SK-N-DZ (cell line): ENCODE results near the gene G6PC3.

ENCODE experiments used
- DNase-seq: peaks from one replicate; pipeline ENCODE4 v3.0.0-alpha.2; 2015; ENCODE audit warnings: low spot score
- small RNA-seq, 2 experiments: library from RNA; depleted of rRNA; stranded (forward); fragments of <200 nt; gene quantifications; one replicate each; pipeline ENCODE3, GENCODE V24; 2014

Gene G6PC3

GRCh38 chr17:44121997-44122815 is 51.7 kb downstream of the G6PC3 start:
- no peak for DNase-seq

GRCh38 chr17:44122816-44123355 is 52.4 kb downstream of the G6PC3 start:
- DNase-seq, result no peak

GRCh38 chr17:44123356-44124117 is 53.0 kb downstream of the G6PC3 start, which contains the start of gene HDAC5:
Gene HDAC5 (minus strand): TSS chr17:44123641. CDS start chr17:44117515, 6,126 bp downstream.
- DNase-seq, result peak; percentile 97

- no peak for DNase-seq
Observed at GRCh38 chr17:44124118-44124438, 53.5 kb downstream of the G6PC3 start.

Small RNAs within 50 kb of the gene (small RNA-seq; reads per million reads assigned to genes)
- gene RF00012, result 0.10 to 0.84 reads per million in 2 experiments
